Nephron progenitor cell (in vitro differentiated cells): Measurements from ENCODE around the gene ANO9.

ENCODE experiments used
- DNase-seq: peaks from one replicate; pipeline ENCODE4 v3.0.0; 2021
- H3K27ac Mint-ChIP-seq: 2 replicates; pipeline ENCODE4 v1.8.0; 2021; ENCODE audit warnings: mild to moderate bottlenecking, moderate library complexity, mixed read lengths
- H3K27me3 Mint-ChIP-seq: 2 replicates; pipeline ENCODE4 v1.8.0; 2021; ENCODE audit warnings: mild to moderate bottlenecking, low read depth, mixed read lengths; ENCODE audit not compliant: poor library complexity
- H3K36me3 Mint-ChIP-seq: 2 replicates; pipeline ENCODE4 v1.8.0; 2021; ENCODE audit warnings: low read depth, mixed read lengths
- H3K4me1 Mint-ChIP-seq: 2 replicates; pipeline ENCODE4 v1.8.0; 2021; ENCODE audit warnings: mixed read lengths
- H3K4me3 Mint-ChIP-seq: 2 replicates; pipeline ENCODE4 v1.8.0; 2021; ENCODE audit warnings: mild to moderate bottlenecking, moderate library complexity, mixed read lengths
- H3K9me3 Mint-ChIP-seq: 2 replicates; pipeline ENCODE4 v1.8.0; 2021; ENCODE audit warnings: mild to moderate bottlenecking, moderate library complexity, mixed read lengths
- TF ChIP-seq, protein P1 (sequence below): fragments of 200-600 bp; sonication (generic); IDR thresholded peaks from 2 replicates; pipeline ENCODE4 v1.5.0; 2021; ENCODE audit warnings: antibody characterized with exemption

ANO9 gene

DNA sequence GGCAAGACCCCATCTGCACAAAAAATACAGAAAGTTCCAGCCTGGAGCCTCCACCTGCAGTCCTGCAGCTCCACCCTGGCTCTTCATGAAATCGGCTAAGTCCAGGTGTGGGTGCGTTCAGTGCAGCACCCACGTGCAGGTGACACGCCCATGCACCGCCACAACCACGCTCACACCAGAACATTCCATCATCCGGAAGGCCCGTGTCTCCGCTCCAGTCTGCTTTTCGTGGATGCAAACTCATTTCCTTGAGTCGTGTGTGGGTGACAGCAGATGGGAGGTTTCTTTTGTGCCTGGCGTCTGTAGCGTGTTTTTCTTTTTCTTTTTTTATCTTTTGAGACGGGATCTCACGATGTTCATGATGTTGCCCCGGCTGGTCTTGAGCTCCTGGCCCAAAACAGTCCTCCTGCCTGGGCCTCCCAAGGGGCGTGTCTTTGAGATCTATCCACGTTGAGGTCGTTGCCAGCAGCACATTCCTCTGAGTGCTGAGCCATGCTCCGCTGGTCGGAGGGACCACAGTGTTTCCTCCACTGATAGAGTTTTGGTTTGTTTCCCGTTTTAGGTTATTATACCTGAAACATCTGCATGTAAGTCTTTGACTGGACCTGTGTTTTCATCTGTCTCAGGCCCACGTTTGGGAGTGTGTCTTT lies 15.4 kb upstream of the ANO9 start:
- Mint-ChIP-seq H3K27me3 (no peaks in the 10 kb centered on the region), H3K4me3 (no peak overlapping the region), H3K36me3 (peaks cover 44% of the 10 kb centered on the region), H3K27ac (peak overlapping the region; percentile 68), H3K4me1 (peaks cover 48% of the 10 kb centered on the region), H3K9me3 (no peaks in the 10 kb centered on the region)
- TF ChIP-seq, protein P1, sequence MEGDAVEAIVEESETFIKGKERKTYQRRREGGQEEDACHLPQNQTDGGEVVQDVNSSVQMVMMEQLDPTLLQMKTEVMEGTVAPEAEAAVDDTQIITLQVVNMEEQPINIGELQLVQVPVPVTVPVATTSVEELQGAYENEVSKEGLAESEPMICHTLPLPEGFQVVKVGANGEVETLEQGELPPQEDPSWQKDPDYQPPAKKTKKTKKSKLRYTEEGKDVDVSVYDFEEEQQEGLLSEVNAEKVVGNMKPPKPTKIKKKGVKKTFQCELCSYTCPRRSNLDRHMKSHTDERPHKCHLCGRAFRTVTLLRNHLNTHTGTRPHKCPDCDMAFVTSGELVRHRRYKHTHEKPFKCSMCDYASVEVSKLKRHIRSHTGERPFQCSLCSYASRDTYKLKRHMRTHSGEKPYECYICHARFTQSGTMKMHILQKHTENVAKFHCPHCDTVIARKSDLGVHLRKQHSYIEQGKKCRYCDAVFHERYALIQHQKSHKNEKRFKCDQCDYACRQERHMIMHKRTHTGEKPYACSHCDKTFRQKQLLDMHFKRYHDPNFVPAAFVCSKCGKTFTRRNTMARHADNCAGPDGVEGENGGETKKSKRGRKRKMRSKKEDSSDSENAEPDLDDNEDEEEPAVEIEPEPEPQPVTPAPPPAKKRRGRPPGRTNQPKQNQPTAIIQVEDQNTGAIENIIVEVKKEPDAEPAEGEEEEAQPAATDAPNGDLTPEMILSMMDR = no peak
- no peak for DNase-seq

DNA sequence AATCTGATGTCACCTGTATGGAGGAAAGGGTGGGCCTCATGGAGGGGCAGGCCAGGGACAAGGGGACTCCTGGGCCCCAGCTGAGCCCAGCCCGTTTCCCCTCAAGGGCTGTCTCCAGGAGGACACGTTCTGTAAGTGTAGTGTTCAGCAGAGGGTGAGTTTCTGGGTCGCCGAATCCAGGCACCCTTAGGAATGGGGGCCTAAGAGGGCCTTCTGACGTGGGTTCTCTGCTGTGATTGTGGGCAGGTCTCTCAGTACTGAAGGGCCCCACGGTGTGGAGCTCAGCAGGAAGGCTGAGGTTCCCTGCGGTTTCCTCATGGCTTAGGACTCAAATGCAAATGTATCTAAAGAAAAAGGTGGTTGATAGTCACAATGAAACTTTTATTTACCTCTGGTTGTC lies 14.7 kb upstream of the ANO9 start:
- peaks cover 44% of the 10 kb centered on the region for H3K36me3 Mint-ChIP-seq
- H3K4me1 Mint-ChIP-seq = peaks cover 55% of the 10 kb centered on the region
- H3K9me3 Mint-ChIP-seq = no peaks in the 10 kb centered on the region
- no peak overlapping the region for H3K4me3 Mint-ChIP-seq
- DNase-seq = no peak
- H3K27ac Mint-ChIP-seq = peak overlapping the region; percentile 88
- TF ChIP-seq, protein P1 = no peak
- no peaks in the 10 kb centered on the region for H3K27me3 Mint-ChIP-seq

DNA sequence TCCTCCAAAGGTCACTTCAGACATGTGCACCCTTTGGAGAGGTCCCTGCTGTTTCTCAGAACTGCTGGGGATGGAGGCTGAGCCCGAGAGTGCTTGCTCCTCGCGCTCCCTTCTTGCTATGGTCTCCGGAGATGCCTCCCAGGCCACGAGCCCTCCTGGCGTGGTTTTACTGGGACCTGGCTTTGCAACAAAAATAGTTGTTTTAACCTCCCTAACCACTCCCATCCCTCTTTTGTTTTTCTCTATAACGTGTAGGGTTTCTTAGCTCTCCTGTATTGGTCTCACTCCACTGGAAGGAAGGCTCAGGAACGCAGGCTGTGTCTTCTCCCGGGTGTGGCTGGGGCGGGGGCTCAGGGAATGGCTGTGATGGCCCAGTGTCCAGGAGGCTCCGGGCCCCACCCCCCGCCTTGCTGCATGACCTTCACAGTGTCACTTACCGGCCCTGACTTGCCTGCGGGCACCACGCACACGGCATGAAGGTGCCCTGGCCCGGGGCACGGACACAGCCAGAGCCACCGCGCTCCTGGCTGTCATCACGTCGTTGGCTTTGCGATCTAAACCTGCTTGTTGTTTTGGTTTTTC lies 13.8 kb upstream of the ANO9 start:
- H3K4me3 Mint-ChIP-seq = no peak overlapping the region
- H3K36me3 Mint-ChIP-seq = peaks cover 44% of the 10 kb centered on the region
- H3K9me3 Mint-ChIP-seq = no peaks in the 10 kb centered on the region

DNA sequence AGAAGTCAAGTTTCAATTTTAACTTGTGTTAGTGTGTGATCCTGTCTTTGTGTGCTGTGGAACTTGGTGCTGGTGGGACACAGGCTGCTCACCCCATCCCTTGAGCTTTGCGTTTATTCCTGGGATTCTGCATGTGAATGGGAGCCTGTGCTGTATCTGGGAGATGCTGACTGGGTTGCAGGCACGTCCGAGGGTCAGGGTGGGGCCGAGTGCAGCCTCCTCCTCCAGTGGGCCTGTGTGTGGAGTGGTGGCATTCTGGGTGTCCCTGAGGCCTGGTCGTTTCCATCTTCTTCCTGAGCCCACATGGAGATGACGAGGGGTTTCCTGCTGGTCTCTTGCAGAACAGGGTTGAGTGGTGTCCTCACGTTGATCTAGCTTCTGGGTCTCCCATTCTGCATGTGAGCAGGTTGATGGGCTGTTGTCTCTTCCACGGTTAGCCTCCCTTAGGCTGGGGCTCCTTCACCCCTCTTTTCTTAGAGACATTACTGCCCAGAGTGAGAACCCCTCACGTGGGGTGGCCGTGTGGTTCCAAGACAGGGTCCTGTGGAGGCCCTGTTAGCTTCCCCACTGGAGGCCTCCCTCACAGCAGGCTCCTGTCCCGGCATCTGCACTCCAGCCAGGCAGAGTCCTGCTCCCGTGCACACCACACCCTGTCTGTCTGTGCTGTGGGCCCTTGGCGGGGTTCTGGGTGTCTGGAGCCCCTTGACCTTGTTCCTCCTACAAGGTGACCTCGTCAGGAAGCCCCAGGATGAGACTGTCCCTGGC lies 13.2 kb upstream of the ANO9 start:
- DNase-seq = no peak
- no peaks in the 10 kb centered on the region for H3K27me3 Mint-ChIP-seq
- peak overlapping the region; percentile 84 for H3K27ac Mint-ChIP-seq
- peaks cover 44% of the 10 kb centered on the region for H3K36me3 Mint-ChIP-seq
- no peak overlapping the region for H3K4me3 Mint-ChIP-seq
- peaks cover 64% of the 10 kb centered on the region for H3K4me1 Mint-ChIP-seq
- H3K9me3 Mint-ChIP-seq = no peaks in the 10 kb centered on the region
- TF ChIP-seq, protein P1 = no peak

More for the DNA sequence above, 13.8 kb upstream of the ANO9 start:
- Mint-ChIP-seq H3K4me1 (peaks cover 64% of the 10 kb centered on the region), H3K27ac (peak overlapping the region; percentile 84), H3K27me3 (no peaks in the 10 kb centered on the region)
- TF ChIP-seq, protein P1 = no peak
- no peak for DNase-seq

DNA sequence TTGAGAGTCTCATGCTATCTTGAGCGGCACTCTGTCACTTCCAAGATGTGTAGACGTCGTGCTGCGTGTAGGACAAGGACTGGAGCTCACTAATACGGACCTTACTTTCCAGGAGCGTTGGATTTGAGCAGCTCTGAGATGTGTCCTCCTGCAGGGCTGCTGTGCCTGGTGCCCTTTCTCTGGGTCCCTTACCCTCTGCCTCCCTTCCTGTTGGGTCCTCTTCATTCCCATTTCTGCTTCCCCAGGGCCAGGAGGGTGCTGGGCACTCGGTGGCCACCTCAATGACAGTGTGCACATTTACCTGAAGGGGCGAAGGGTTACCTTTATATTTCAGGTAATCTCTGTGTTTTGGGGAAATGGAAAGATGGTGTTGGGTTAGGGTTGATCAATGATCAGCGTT lies 12.2 kb upstream of the ANO9 start:
- H3K4me3 Mint-ChIP-seq = no peak overlapping the region

More for the DNA sequence above, 12.2 kb upstream of the ANO9 start:
- TF ChIP-seq, protein P1 = no peak
- Mint-ChIP-seq H3K36me3 (peaks cover 44% of the 10 kb centered on the region), H3K9me3 (no peaks in the 10 kb centered on the region), H3K4me1 (peaks cover 64% of the 10 kb centered on the region), H3K27me3 (no peaks in the 10 kb centered on the region), H3K27ac (no peak overlapping the region)
- DNase-seq = no peak
